H1 (cell line): ENCODE measurements around the gene WDFY4. TPM values are rescaled to one million over a fixed set of nuclear protein-coding genes. Genes with fewer than 3 reads are reported as not detected.

Experiments
- CTCF ChIA-PET: fragments of 300-600 bp; sonication (Branson Sonifier 250); formaldehyde crosslinking; loops from one replicate; lab custom pipeline; 2021; ENCODE audit not compliant: partially characterized antibody; lab: Charles Lee
- POLR2A ChIA-PET: fragments of 300-600 bp; sonication (Branson Sonifier 250); formaldehyde crosslinking; loops from one replicate; lab custom pipeline; 2021; ENCODE audit warnings: inconsistent platforms; ENCODE audit not compliant: partially characterized antibody; lab: Charles Lee
- DNase-seq, 2 experiments: peaks; one replicate each; pipeline versions ENCODE4 v3.0.0 to v3.0.0-alpha.2; 2010 to 2022; ENCODE audit warnings: low spot score in 2 of 2, low read depth in 1 of 2, mixed read lengths in 1 of 2
- FAIRE-seq: peaks from 2 replicates; lab custom pipeline; 2011; peaks lifted over from hg19 to GRCh38; lab: Jason Lieb, UNC
- H2AFZ ChIP-seq: 2 replicates; pipeline ENCODE4 v1.8.1; 2012; ENCODE audit warnings: low read length, inconsistent platforms
- H2AK5ac ChIP-seq: 2 replicates; pipeline ENCODE4 v1.6.1; 2013; ENCODE audit warnings: low read depth, low read length
- H2BK120ac ChIP-seq: replicated peaks from 2 replicates; pipeline ENCODE3; 2013; ENCODE audit warnings: low read depth, low read length, inconsistent platforms
- H2BK12ac ChIP-seq: 2 replicates; pipeline ENCODE4 v1.6.1; 2013; ENCODE audit warnings: low read depth, low read length
- H2BK15ac ChIP-seq: 2 replicates; pipeline ENCODE4 v1.6.1; 2013; ENCODE audit warnings: low read length
- H2BK20ac ChIP-seq: 2 replicates; pipeline ENCODE4 v1.6.1; 2013; ENCODE audit warnings: low read length
- H2BK5ac ChIP-seq: 2 replicates; pipeline ENCODE4 v1.6.1; 2013; ENCODE audit warnings: low read depth, low read length
- H3K14ac ChIP-seq: 2 replicates; pipeline ENCODE4 v1.6.1; 2013; ENCODE audit warnings: inconsistent platforms; ENCODE audit not compliant: insufficient read length
- H3K18ac ChIP-seq: 2 replicates; pipeline ENCODE4 v1.6.1; 2013; ENCODE audit warnings: low read length; ENCODE audit errors: extremely low read depth
- H3K23ac ChIP-seq: 2 replicates; pipeline ENCODE4 v1.6.1; 2013; ENCODE audit warnings: inconsistent platforms; ENCODE audit not compliant: insufficient read length
- H3K23me2 ChIP-seq: 2 replicates; pipeline ENCODE4 v1.6.1; 2013; ENCODE audit warnings: low read depth, low read length
- H3K27ac ChIP-seq: 2 replicates; pipeline ENCODE4 v1.6.1; 2011; ENCODE audit warnings: low read depth, low read length, inconsistent platforms
- H3K27me3 ChIP-seq, 4 experiments: replicated peaks in 1 of 4; 1 replicate in 1 of 4; 2 replicates in 3 of 4; pipeline versions ENCODE4 v1.6.1 to v1.8.1; 2011 to 2013; ENCODE audit warnings: low read length in 3 of 4, mild to moderate bottlenecking in 3 of 4, inconsistent platforms in 2 of 4, mixed read lengths in 2 of 4, moderate library complexity in 1 of 4; ENCODE audit not compliant: control insufficient read depth in 3 of 4, insufficient read depth in 3 of 4; ENCODE audit errors: extremely low read depth in 1 of 4
- H3K36me3 ChIP-seq, 4 experiments: 2 replicates each; pipeline versions ENCODE4 v1.6.1 to v1.8.1; 2011 to 2013; ENCODE audit warnings: mild to moderate bottlenecking in 4 of 4, low read length in 3 of 4, moderate library complexity in 2 of 4, control low read depth in 1 of 4, inconsistent platforms in 1 of 4; ENCODE audit not compliant: insufficient read depth in 4 of 4, control insufficient read depth in 2 of 4
- H3K4ac ChIP-seq: replicated peaks from 2 replicates; pipeline ENCODE3; 2013; ENCODE audit warnings: low read length, low read depth, mixed read lengths, inconsistent platforms; ENCODE audit not compliant: insufficient read length
- H3K4me1 ChIP-seq, 4 experiments: replicated peaks in 1 of 4; 1 replicate in 1 of 4; 2 replicates in 3 of 4; pipeline versions ENCODE4 v1.6.1 to v1.8.1; 2011 to 2013; ENCODE audit warnings: low read length in 3 of 4, inconsistent platforms in 2 of 4, mixed read lengths in 1 of 4; ENCODE audit not compliant: insufficient read depth in 4 of 4, control insufficient read depth in 3 of 4
- H3K4me2 ChIP-seq, 2 experiments: 2 replicates each; pipeline versions ENCODE4 v1.6.1 to v1.8.1; 2011 to 2013; ENCODE audit warnings: low read depth in 2 of 2, low read length in 2 of 2, control low read depth in 1 of 2, inconsistent platforms in 1 of 2, mild to moderate bottlenecking in 1 of 2; ENCODE audit not compliant: insufficient read depth in 1 of 2
- H3K4me3 ChIP-seq, 4 experiments: fragments of 200-600, 300-600 bp in 1 of 4; sonication (generic), shearing (Covaris generic), sonication (Bioruptor Twin) in 1 of 4; 2 replicates each; pipeline versions ENCODE4 v1.5.1 to v1.8.1; 2011 to 2016; ENCODE audit warnings: low read length in 4 of 4, low read depth in 3 of 4, control low read depth in 2 of 4, inconsistent platforms in 2 of 4, mild to moderate bottlenecking in 2 of 4, mixed read lengths in 1 of 4, moderate library complexity in 1 of 4; ENCODE audit not compliant: insufficient read depth in 2 of 4; ENCODE audit errors: extremely low read depth in 1 of 4
- H3K56ac ChIP-seq: replicated peaks from 2 replicates; pipeline ENCODE3; 2013; ENCODE audit warnings: low read depth, mild to moderate bottlenecking, mixed read lengths, low read length, inconsistent platforms; ENCODE audit not compliant: insufficient read length
- H3K79me1 ChIP-seq: 2 replicates; pipeline ENCODE4 v1.6.1; 2013; ENCODE audit warnings: low read depth, low read length, control low read depth
- H3K79me2 ChIP-seq, 2 experiments: 2 replicates each; pipeline versions ENCODE4 v1.6.1 to v1.8.1; 2012 to 2013; ENCODE audit warnings: low read length in 2 of 2, mild to moderate bottlenecking in 2 of 2, inconsistent platforms in 1 of 2; ENCODE audit not compliant: insufficient read depth in 2 of 2, control insufficient read depth in 1 of 2
- H3K9ac ChIP-seq, 4 experiments: replicated peaks in 1 of 4; 1 replicate in 1 of 4; 2 replicates in 3 of 4; pipeline versions ENCODE4 v1.6.1 to v1.8.1; 2011 to 2013; ENCODE audit warnings: low read depth in 3 of 4, low read length in 3 of 4, control low read depth in 2 of 4, mild to moderate bottlenecking in 2 of 4, moderate library complexity in 2 of 4, inconsistent platforms in 1 of 4; ENCODE audit errors: extremely low read depth in 1 of 4
- H3K9me3 ChIP-seq, 2 experiments: 2 replicates each; pipeline versions ENCODE4 v1.6.1 to v1.8.1; 2012 to 2013; ENCODE audit warnings: mild to moderate bottlenecking in 2 of 2, moderate library complexity in 2 of 2, control low read depth in 1 of 2, inconsistent platforms in 1 of 2, low read depth in 1 of 2, low read length in 1 of 2, mixed read lengths in 1 of 2; ENCODE audit not compliant: insufficient read depth in 2 of 2
- H4K20me1 ChIP-seq, 2 experiments: replicated peaks in 1 of 2; 2 replicates each; pipeline versions ENCODE3 to v1.8.1; 2011 to 2013; ENCODE audit warnings: inconsistent platforms in 2 of 2, low read length in 2 of 2, mild to moderate bottlenecking in 1 of 2; ENCODE audit not compliant: insufficient read depth in 2 of 2, control insufficient read depth in 1 of 2
- H4K5ac ChIP-seq: 2 replicates; pipeline ENCODE4 v1.6.1; 2013; ENCODE audit warnings: low read length, low read depth, mixed read lengths, inconsistent platforms; ENCODE audit not compliant: insufficient read length
- H4K8ac ChIP-seq: 2 replicates; pipeline ENCODE4 v1.8.0; 2013; ENCODE audit warnings: mild to moderate bottlenecking, moderate library complexity, low read length, inconsistent platforms; ENCODE audit not compliant: insufficient read depth; ENCODE audit errors: extremely low read depth
- H4K91ac ChIP-seq: replicated peaks from 2 replicates; pipeline ENCODE3; 2013; ENCODE audit warnings: low read length, mixed read lengths, inconsistent platforms; ENCODE audit not compliant: insufficient read length
- CBX5 ChIP-seq: fragments of 300-800, 300-1000 bp; sonication (generic); IDR thresholded peaks from 2 replicates; pipeline ENCODE4 v1.7.1; 2016; ENCODE audit warnings: antibody characterized with exemption, low read length, low read depth
- EZH2 ChIP-seq: fragments of 200-600 bp; sonication (generic); IDR thresholded peaks from 2 replicates; pipeline ENCODE4 v1.7.1; 2012; ENCODE audit warnings: low read depth, mild to moderate bottlenecking, moderate library complexity, low read length, inconsistent platforms; ENCODE audit not compliant: severe bottlenecking
- KDM1A ChIP-seq: fragments of 200-600, 300-600 bp; sonication (generic); IDR thresholded peaks from 2 replicates; pipeline ENCODE4 v1.7.1; 2016; ENCODE audit warnings: mild to moderate bottlenecking, low read length, borderline replicate concordance
- PHF8 ChIP-seq: fragments of 200-600 bp; sonication (generic); conservative IDR thresholded peaks from 2 replicates; pipeline ENCODE4 v1.7.1; 2012; ENCODE audit warnings: low read depth, mild to moderate bottlenecking, inconsistent platforms, low read length, moderate library complexity
- SAP30 ChIP-seq: fragments of 300-600 bp; sonication (generic); IDR thresholded peaks from 2 replicates; pipeline ENCODE4 v1.7.1; 2012; ENCODE audit warnings: low read length, moderate library complexity, mild to moderate bottlenecking, inconsistent platforms; ENCODE audit not compliant: insufficient read depth, insufficient replicate concordance
- SIN3A ChIP-seq, 2 experiments: IDR thresholded peaks in 1 of 2; conservative IDR thresholded peaks in 1 of 2; 2 replicates each; pipeline ENCODE4 v1.6.1; 2011 to 2012; ENCODE audit warnings: low read length in 2 of 2, improper control_type of control experiment in 1 of 2, low read depth in 1 of 2, mild to moderate bottlenecking in 1 of 2
- SIX5 ChIP-seq: IDR thresholded peaks from 2 replicates; pipeline ENCODE4 v1.6.1; 2011; ENCODE audit warnings: mild to moderate bottlenecking, low read depth, low read length
- SUZ12 ChIP-seq: fragments of 200-600 bp; sonication (generic); IDR thresholded peaks from 2 replicates; pipeline ENCODE4 v1.6.1; 2012; ENCODE audit warnings: mild to moderate bottlenecking, inconsistent platforms, low read length, moderate library complexity, mixed read lengths
- WGBS, 2 experiments: shearing (Covaris generic) in 1 of 2; methylation state at CpG; one replicate each; pipeline versions ENCODE4 v1.1.6 to v1.1.7; 2013 to 2015; ENCODE audit warnings: low lambda C conversion rate in 2 of 2, mixed read lengths in 2 of 2, inconsistent platforms in 1 of 2, low coverage in 1 of 2, missing lambda C conversion rate in 1 of 2; ENCODE audit not compliant: insufficient replicate concordance in 2 of 2, insufficient coverage in 1 of 2, insufficient read length in 1 of 2; ENCODE audit errors: extremely low coverage in 1 of 2, missing lambda C conversion rate in 1 of 2; 5-methylcytosine and 5-hydroxymethylcytosine counted together
- polyA plus RNA-seq, 7 experiments: library from polyadenylated mRNA; depleted of rRNA in 3 of 7; stranded (reverse) in 5 of 7; unstranded in 2 of 7; fragments of >200 nt in 5 of 7; fragments of 200-250 nt in 2 of 7; gene quantifications; 1 replicate in 5 of 7; 2 replicates in 1 of 7; 4 replicates in 1 of 7; pipeline versions ENCODE4 v1.2.1 to v1.2.3, GENCODE V29; 2011 to 2013; ENCODE audit warnings: missing spikeins in 2 of 7, mixed read lengths in 2 of 7
- total RNA-seq: library from RNA; stranded (reverse); fragmentation: NEBNext Ultra II Directional; extraction: Animal tissue kit (Norgen Biotek cat#: 25700); gene quantifications from 2 replicates; pipeline ENCODE4 v1.2.1, GENCODE V29; 2021
- TF ChIP-seq, protein P1 (sequence below): IDR thresholded peaks from 2 replicates; pipeline ENCODE4 v1.6.1; 2012; ENCODE audit warnings: low read length, inconsistent platforms

The WDFY4 gene
- total and polyA plus RNA-seq, 2 of the 8 experiments (the other 6 are each of a cell fraction or from before 2014, with no cell fraction given): not detected

DNA sequence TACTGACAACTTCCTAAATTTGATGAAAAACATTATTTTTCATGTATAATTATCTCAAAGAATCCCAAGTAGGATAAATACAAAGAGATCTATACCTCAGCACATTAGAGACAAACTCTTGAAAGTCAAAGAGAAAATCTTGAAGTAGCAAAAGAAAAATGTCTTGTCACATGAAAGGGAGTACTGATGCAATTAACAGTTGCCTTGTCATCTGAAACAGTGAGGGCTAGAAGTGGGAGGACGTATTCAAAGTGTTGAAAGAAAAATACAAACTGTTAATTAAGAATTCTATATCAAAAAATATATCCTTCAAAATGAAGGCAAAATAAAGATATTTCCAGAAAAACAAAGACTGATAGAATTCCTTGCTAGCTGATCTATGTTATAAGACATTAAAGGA, 44.3 kb upstream of the WDFY4 start:
- Histone ChIP-seq H3K4me1 (no peaks in the 10 kb centered on the region), H3K4ac (no peak overlapping the region), H2BK20ac (no peak overlapping the region), H3K79me1 (no peaks in the 10 kb centered on the region), H4K8ac (no peak overlapping the region), H3K27ac (no peak overlapping the region), H2BK15ac (no peak overlapping the region), H2AFZ (no peak overlapping the region), H3K4me2 (no peak overlapping the region), H3K18ac (no peak overlapping the region), H3K79me2 (no peaks in the 10 kb centered on the region), H2BK12ac (no peak overlapping the region), H3K56ac (no peak overlapping the region), H3K14ac (no peak overlapping the region), H3K4me3 (no peak overlapping the region), H4K20me1 (no peaks in the 10 kb centered on the region), H4K91ac (no peak overlapping the region), H2BK5ac (no peak overlapping the region), H3K9me3 (no peaks in the 10 kb centered on the region), H2BK120ac (no peak overlapping the region), H3K9ac (no peak overlapping the region), H3K23me2 (peaks cover 6% of the 10 kb centered on the region; the same call in 1 of the 2 replicates), H4K5ac (no peak overlapping the region), H3K27me3 (no peaks in the 10 kb centered on the region), H3K23ac (no peak overlapping the region), H2AK5ac (no peak overlapping the region), H3K36me3 (no peaks in the 10 kb centered on the region)
- POLR2A ChIA-PET: no interaction called here
- CTCF ChIA-PET: interaction anchor here (0.7 to 0.9 kb wide), 2 partner anchors 47 to 523 kb away, joined by 3 to 4 read pairs; no protein-coding TSS in a partner anchor
- FAIRE-seq (no peak), DNase-seq (no peak)
- 86% methylated on average over 1 of the region's 1 CpG; no CpG with 5 or more reads in 1 of the 2 experiments for WGBS, 2 experiments
- TF ChIP-seq CBX5: no peak
- TF ChIP-seq, protein P1, sequence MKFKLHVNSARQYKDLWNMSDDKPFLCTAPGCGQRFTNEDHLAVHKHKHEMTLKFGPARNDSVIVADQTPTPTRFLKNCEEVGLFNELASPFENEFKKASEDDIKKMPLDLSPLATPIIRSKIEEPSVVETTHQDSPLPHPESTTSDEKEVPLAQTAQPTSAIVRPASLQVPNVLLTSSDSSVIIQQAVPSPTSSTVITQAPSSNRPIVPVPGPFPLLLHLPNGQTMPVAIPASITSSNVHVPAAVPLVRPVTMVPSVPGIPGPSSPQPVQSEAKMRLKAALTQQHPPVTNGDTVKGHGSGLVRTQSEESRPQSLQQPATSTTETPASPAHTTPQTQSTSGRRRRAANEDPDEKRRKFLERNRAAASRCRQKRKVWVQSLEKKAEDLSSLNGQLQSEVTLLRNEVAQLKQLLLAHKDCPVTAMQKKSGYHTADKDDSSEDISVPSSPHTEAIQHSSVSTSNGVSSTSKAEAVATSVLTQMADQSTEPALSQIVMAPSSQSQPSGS: no peak
- TF ChIP-seq SIN3A (conservative IDR thresholded peaks at IDR 0.05 in 1 of 2, IDR thresholded peaks at IDR 0.05 in 1 of 2; ENCODE audit: low read depth in 1 of 2, low read length in 2 of 2): no peak
- no peak for TF ChIP-seq SUZ12
- no peak for TF ChIP-seq EZH2
- TF ChIP-seq SAP30: no peak
- TF ChIP-seq PHF8: no peak
- TF ChIP-seq KDM1A: no peak
- no peak for TF ChIP-seq SIX5
